Neuronal stem cell (in vitro differentiated cells): Measurements from ENCODE around the gene GPR85.
"Not testable (repeated sequence)": the region's sequence is repeated elsewhere in the genome, so short reads cannot be mapped to it uniquely, and the experiment has no call there.

Experiments
- DNase-seq: peaks from one replicate; pipeline ENCODE4 v3.0.0-alpha.2; 2013; ENCODE audit warnings: low spot score
- H2AFZ ChIP-seq: one replicate; pipeline ENCODE4 v1.6.1; 2013; ENCODE audit warnings: mild to moderate bottlenecking, low read length, inconsistent platforms
- H2AK5ac ChIP-seq: 2 replicates; pipeline ENCODE4 v1.6.1; 2013; ENCODE audit warnings: low read depth, mild to moderate bottlenecking, inconsistent platforms, low read length, moderate library complexity, mixed read lengths
- H2BK120ac ChIP-seq: 2 replicates; pipeline ENCODE4 v1.6.1; 2013; ENCODE audit warnings: low read depth, mild to moderate bottlenecking, inconsistent platforms, low read length, moderate library complexity, mixed read lengths
- H2BK12ac ChIP-seq: one replicate; pipeline ENCODE4 v1.6.1; 2013; ENCODE audit warnings: low read length, inconsistent platforms
- H2BK15ac ChIP-seq: 2 replicates; pipeline ENCODE4 v1.6.1; 2013; ENCODE audit warnings: mild to moderate bottlenecking, low read length, inconsistent platforms, mixed read lengths
- H2BK5ac ChIP-seq: one replicate; pipeline ENCODE4 v1.6.1; 2013; ENCODE audit warnings: inconsistent platforms, mild to moderate bottlenecking, low read length, moderate library complexity
- H3K14ac ChIP-seq: one replicate; pipeline ENCODE4 v1.6.1; 2013; ENCODE audit warnings: low read length, inconsistent platforms
- H3K18ac ChIP-seq: 2 replicates; pipeline ENCODE4 v1.6.1; 2013; ENCODE audit warnings: low read length, inconsistent platforms
- H3K23ac ChIP-seq: 2 replicates; pipeline ENCODE4 v1.6.1; 2013; ENCODE audit warnings: low read depth, mild to moderate bottlenecking, mixed read lengths, low read length, inconsistent platforms; ENCODE audit not compliant: poor library complexity
- H3K27ac ChIP-seq: replicated peaks from 3 replicates; pipeline ENCODE4 v1.5.1; 2013; ENCODE audit warnings: low read length, inconsistent platforms
- H3K27me3 ChIP-seq, 3 experiments: 2 replicates each; pipeline ENCODE4 v1.6.1; 2013; ENCODE audit warnings: low read length in 3 of 3, mild to moderate bottlenecking in 2 of 3, inconsistent platforms in 1 of 3, low read depth in 1 of 3, mixed read lengths in 1 of 3, moderate library complexity in 1 of 3; ENCODE audit not compliant: control insufficient read depth in 3 of 3, insufficient read depth in 3 of 3
- H3K36me3 ChIP-seq, 2 donors: replicated peaks in 1 of 2; 2 replicates each; pipeline ENCODE4 v1.6.1; 2013; ENCODE audit warnings: low read length in 2 of 2; ENCODE audit not compliant: control insufficient read depth in 2 of 2, insufficient read depth in 2 of 2
- H3K4ac ChIP-seq: 2 replicates; pipeline ENCODE4 v1.6.1; 2013; ENCODE audit warnings: inconsistent platforms, mild to moderate bottlenecking, low read length, moderate library complexity
- H3K4me1 ChIP-seq, 2 donors: 1 replicate in 1 of 2; 2 replicates in 1 of 2; pipeline ENCODE4 v1.6.1; 2013; ENCODE audit warnings: low read length in 2 of 2, low read depth in 1 of 2; ENCODE audit not compliant: control insufficient read depth in 2 of 2, insufficient read depth in 1 of 2
- H3K4me2 ChIP-seq: one replicate; pipeline ENCODE4 v1.6.1; 2013; ENCODE audit warnings: mild to moderate bottlenecking, low read length, inconsistent platforms; ENCODE audit not compliant: insufficient read depth, poor library complexity, severe bottlenecking
- H3K4me3 ChIP-seq, 2 donors: 2 replicates each; pipeline ENCODE4 v1.5.1; 2013; ENCODE audit warnings: low read length in 2 of 2, mild to moderate bottlenecking in 2 of 2, inconsistent platforms in 1 of 2, moderate library complexity in 1 of 2
- H3K79me1 ChIP-seq: one replicate; pipeline ENCODE4 v1.6.1; 2013; ENCODE audit warnings: low read depth, mild to moderate bottlenecking, inconsistent platforms, low read length, moderate library complexity
- H3K9ac ChIP-seq: one replicate; pipeline ENCODE4 v1.6.1; 2013; ENCODE audit warnings: mild to moderate bottlenecking, low read depth, low read length, inconsistent platforms; ENCODE audit not compliant: poor library complexity
- H3K9me3 ChIP-seq, 2 donors: replicated peaks in 1 of 2; 2 replicates each; pipeline versions ENCODE3 to v1.6.1; 2013; ENCODE audit warnings: low read length in 2 of 2, mild to moderate bottlenecking in 2 of 2, inconsistent platforms in 1 of 2, low read depth in 1 of 2, mixed read lengths in 1 of 2, moderate library complexity in 1 of 2; ENCODE audit not compliant: control insufficient read depth in 2 of 2, insufficient read depth in 1 of 2
- H4K8ac ChIP-seq: one replicate; pipeline ENCODE4 v1.6.1; 2013; ENCODE audit warnings: low read depth, mild to moderate bottlenecking, inconsistent platforms, low read length, moderate library complexity
- H4K91ac ChIP-seq: one replicate; pipeline ENCODE4 v1.6.1; 2013; ENCODE audit warnings: low read length, low read depth, mild to moderate bottlenecking, inconsistent platforms; ENCODE audit not compliant: poor library complexity
- WGBS, 2 donors: extraction: QIAGEN DNeasy Blood & Tissue Kit; methylation state at CpG; one replicate each; pipeline ENCODE4 v1.1.7; 2013; ENCODE audit warnings: missing lambda C conversion rate in 2 of 2, mixed read lengths in 1 of 2; ENCODE audit not compliant: insufficient read length in 2 of 2, insufficient replicate concordance in 1 of 2; ENCODE audit errors: extremely low coverage in 2 of 2; 5-methylcytosine and 5-hydroxymethylcytosine counted together

GPR85 gene

GRCh38 chr7:113118074-113118959, 31.7 kb upstream of the GPR85 start, which contains the start of gene SMIM30:
Gene SMIM30 (minus strand): TSS chr7:113118554. CDS start chr7:113117578, 976 bp downstream.
- DNase-seq: peak; percentile 76
- Histone ChIP-seq H2AK5ac (no peak within 1 kb of the TSS), H4K91ac (no peak within 1 kb of the TSS), H2BK12ac (no peak within 1 kb of the TSS), H3K9ac (no peak within 1 kb of the TSS), H3K9me3 (no peaks in the 10 kb centered on the region), H3K4me2 (peak within 1 kb of the TSS; percentile 43), H2BK120ac (no peak within 1 kb of the TSS), H3K18ac (no peak within 1 kb of the TSS), H4K8ac (no peak within 1 kb of the TSS), H3K36me3 (peaks cover 5 to 30% of the 10 kb centered on the region in 2 donors), H3K4me3 (peak within 1 kb of the TSS; percentile 75 to 84), H3K4ac (no peak within 1 kb of the TSS), H3K27me3 (no peaks in the 10 kb centered on the region), H2BK5ac (no peak within 1 kb of the TSS), H2AFZ (peak within 1 kb of the TSS; percentile 86), H3K4me1 (peaks cover 0 to 2% of the 10 kb centered on the region in 2 donors), H3K27ac (no peak within 1 kb of the TSS), H3K14ac (no peak within 1 kb of the TSS), H3K23ac (no peak within 1 kb of the TSS), H3K79me1 (no peaks in the 10 kb centered on the region), H2BK15ac (no peak within 1 kb of the TSS)
- no CpG with 5 or more reads among the region's 35 CpGs for WGBS, 2 donors

- H3K18ac ChIP-seq, DNase-seq, H3K27me3 ChIP-seq, H3K79me1 ChIP-seq, H2BK15ac ChIP-seq, H2BK120ac ChIP-seq, H3K14ac ChIP-seq, H3K4me2 ChIP-seq, H3K4me1 ChIP-seq, H3K9me3 ChIP-seq, H3K23ac ChIP-seq, H2BK5ac ChIP-seq, H4K8ac ChIP-seq, H2BK12ac ChIP-seq, H2AK5ac ChIP-seq, H4K91ac ChIP-seq, H3K27ac ChIP-seq, H3K4ac ChIP-seq, H3K9ac ChIP-seq: not testable (repeated sequence)
- peaks cover 5 to 30% of the 10 kb centered on the region in 2 donors for H3K36me3 ChIP-seq
- H3K4me3 ChIP-seq: peak overlapping the region; percentile 40 to 75
- no CpG with 5 or more reads among the region's 4 CpGs for WGBS, 2 donors
- H2AFZ ChIP-seq: peak overlapping the region; percentile 0
Measured at GRCh38 chr7:113117374-113117774, 30.7 kb upstream of the GPR85 start.

- Histone ChIP-seq H2AFZ (no peak overlapping the region), H3K14ac (no peak overlapping the region), H3K4me3 (no peak overlapping the region), H3K9me3 (no peaks in the 10 kb centered on the region), H2BK12ac (no peak overlapping the region), H3K27ac (no peak overlapping the region), H4K8ac (no peak overlapping the region), H2BK120ac (no peak overlapping the region), H2AK5ac (no peak overlapping the region), H2BK15ac (no peak overlapping the region), H3K79me1 (no peaks in the 10 kb centered on the region), H3K36me3 (peaks cover 5 to 30% of the 10 kb centered on the region in 2 donors), H4K91ac (no peak overlapping the region), H3K4me1 (peaks cover 0 to 1% of the 10 kb centered on the region in 2 donors), H3K4me2 (no peak overlapping the region), H2BK5ac (no peak overlapping the region), H3K23ac (no peak overlapping the region), H3K18ac (peak overlapping the region; percentile 5), H3K27me3 (no peaks in the 10 kb centered on the region), H3K4ac (no peak overlapping the region), H3K9ac (no peak overlapping the region)
- DNase-seq: peak; percentile 5
- no CpG with 5 or more reads among the region's 2 CpGs for WGBS, 2 donors
Measured at GRCh38 chr7:113113912-113114311, 27.3 kb upstream of the GPR85 start.

GRCh38 chr7:113109718-113110117, 23.1 kb upstream of the GPR85 start:
- no peak overlapping the region for H3K9ac ChIP-seq
- no peak overlapping the region for H2BK120ac ChIP-seq
- H2AK5ac ChIP-seq: no peak overlapping the region
- no peak overlapping the region for H3K14ac ChIP-seq
- H2BK12ac ChIP-seq: no peak overlapping the region
- no peak overlapping the region for H4K91ac ChIP-seq
- H3K9me3 ChIP-seq: no peaks in the 10 kb centered on the region
- no peak overlapping the region for H3K4ac ChIP-seq
- H3K36me3 ChIP-seq: peaks cover 0 to 7% of the 10 kb centered on the region in 2 donors
- H3K27ac ChIP-seq: no peak overlapping the region
- H4K8ac ChIP-seq: no peak overlapping the region
- no peak overlapping the region for H3K4me2 ChIP-seq
- H2BK5ac ChIP-seq: no peak overlapping the region
- no peaks in the 10 kb centered on the region for H3K27me3 ChIP-seq
- no peak overlapping the region for H2AFZ ChIP-seq
- H3K23ac ChIP-seq: no peak overlapping the region
- H3K4me3 ChIP-seq: no peak overlapping the region
- no peak overlapping the region for H2BK15ac ChIP-seq
- WGBS, 2 donors: no CpG with 5 or more reads among the region's 1 CpG
- no peak for DNase-seq
- no peaks in the 10 kb centered on the region for H3K4me1 ChIP-seq
- H3K18ac ChIP-seq: no peak overlapping the region
- no peaks in the 10 kb centered on the region for H3K79me1 ChIP-seq
